ENCODE measurements around the gene ADARB2. TPM values are rescaled to one million over a fixed set of nuclear protein-coding genes. Genes with fewer than 3 reads are reported as not detected.
A peak's percentile ranks its signal among the peaks of the same experiment; 100 is the strongest.

Gene ADARB2
- total and polyA plus RNA-seq, 8 donors: 0.41 to 0.92 (median 0.76) TPM

- DNase-seq (peak in 1 of 4 donors; percentile 65), ATAC-seq (no peak)
- intact Hi-C loops (cut with DNase I): no loop called here
- H3K4me1 ChIP-seq: no peaks in the 10 kb centered on the region
- no peaks in the 10 kb centered on the region for H3K36me3 ChIP-seq
- peaks cover 0 to 4% of the 10 kb centered on the region in 2 donors for H3K27me3 ChIP-seq
- no peak for TF ChIP-seq CTCF (IDR thresholded peaks at IDR 0.05)
- no peak overlapping the region for H3K27ac ChIP-seq
- H3K4me3 ChIP-seq: no peak overlapping the region
- H3K9me3 ChIP-seq: no peaks in the 10 kb centered on the region
These were observed 66.6 kb downstream of the ADARB2 start for GRCh38 chr10:1670541-1671365.

GRCh38 chr10:1669433-1669832 is 67.9 kb downstream of the ADARB2 start:
- Histone ChIP-seq H3K36me3 (no peaks in the 10 kb centered on the region), H3K27ac (no peak overlapping the region), H3K4me1 (no peaks in the 10 kb centered on the region), H3K4me3 (no peak overlapping the region), H3K27me3 (peaks cover 0 to 4% of the 10 kb centered on the region in 2 donors), H3K9me3 (no peaks in the 10 kb centered on the region)
- ATAC-seq (no peak), DNase-seq (no peak)
- no peak for TF ChIP-seq CTCF (IDR thresholded peaks at IDR 0.05)
- intact Hi-C loops (cut with DNase I): no loop called here

- Histone ChIP-seq H3K9me3 (no peaks in the 10 kb centered on the region), H3K27ac (no peak overlapping the region), H3K27me3 (no peaks in the 10 kb centered on the region), H3K4me3 (no peak overlapping the region), H3K36me3 (no peaks in the 10 kb centered on the region), H3K4me1 (no peaks in the 10 kb centered on the region)
- DNase-seq: no peak
- intact Hi-C loops (cut with DNase I): no loop called here
- no peak for ATAC-seq
- no peak for TF ChIP-seq CTCF (IDR thresholded peaks at IDR 0.05)
These were observed 68.9 kb downstream of the ADARB2 start for GRCh38 chr10:1668399-1668798.

- intact Hi-C loops (cut with DNase I): no loop called here
- Histone ChIP-seq H3K4me3 (no peak overlapping the region), H3K4me1 (no peaks in the 10 kb centered on the region), H3K36me3 (no peaks in the 10 kb centered on the region), H3K9me3 (no peaks in the 10 kb centered on the region), H3K27me3 (no peaks in the 10 kb centered on the region), H3K27ac (no peak overlapping the region)
- no peak for DNase-seq
- no peak for TF ChIP-seq CTCF (IDR thresholded peaks at IDR 0.05)
- no peak for ATAC-seq
These were observed 69.9 kb downstream of the ADARB2 start for GRCh38 chr10:1667392-1667791.

- H3K27ac ChIP-seq: no peak overlapping the region
- ATAC-seq (no peak), DNase-seq (no peak)
- intact Hi-C loops (cut with DNase I): no loop called here
- no peak for TF ChIP-seq CTCF (IDR thresholded peaks at IDR 0.05)
- H3K27me3 ChIP-seq: peaks cover 0 to 11% of the 10 kb centered on the region in 2 donors
- H3K4me1 ChIP-seq: no peaks in the 10 kb centered on the region
- H3K36me3 ChIP-seq: no peaks in the 10 kb centered on the region
- H3K9me3 ChIP-seq: no peaks in the 10 kb centered on the region
- no peak overlapping the region for H3K4me3 ChIP-seq
These were observed 71.2 kb downstream of the ADARB2 start for GRCh38 chr10:1666147-1666546.
